AG04450 (cell line): Measurements from ENCODE around the gene D2HGDH. TPM values are rescaled to one million over a fixed set of nuclear protein-coding genes. Genes with fewer than 3 reads are reported as not detected.

ENCODE experiments used
- CTCF ChIA-PET: fragments of 300-600, 350-600 bp; formaldehyde crosslinking; extraction: SDS; loops from one replicate; lab custom pipeline; 2022; ENCODE audit warnings: antibody characterized with exemption, inconsistent platforms; lab: Charles Lee
- POLR2A ChIA-PET: fragments of 350-600 bp; formaldehyde crosslinking; extraction: SDS; loops from one replicate; lab custom pipeline; 2021; ENCODE audit warnings: antibody characterized with exemption, inconsistent platforms; lab: Yijun Ruan, JAX
- DNase-seq: peaks from one replicate; pipeline ENCODE4 v3.0.0-alpha.2; 2011; ENCODE audit warnings: low read depth, low spot score
- H3K27ac ChIP-seq: one replicate; pipeline ENCODE4 v1.5.1; 2012; ENCODE audit warnings: low read depth, low read length, control low read depth
- H3K27me3 ChIP-seq: one replicate; pipeline ENCODE4 v1.6.0; 2012; ENCODE audit warnings: low read length; ENCODE audit not compliant: control insufficient read depth, insufficient read depth
- H3K4me3 ChIP-seq: 2 replicates; pipeline ENCODE4 v1.5.1; 2011; ENCODE audit warnings: mild to moderate bottlenecking, low read depth, low read length, control low read depth
- H3K9me3 ChIP-seq: 2 replicates; pipeline ENCODE4 v1.5.1; 2012; ENCODE audit warnings: low read length; ENCODE audit not compliant: control insufficient read depth, insufficient read depth
- CTCF ChIP-seq: IDR thresholded peaks from 2 replicates; pipeline ENCODE4 v1.5.1; 2011; ENCODE audit warnings: low read depth, low read length, control low read depth, inconsistent platforms
- polyA plus RNA-seq: library from polyadenylated mRNA; depleted of rRNA; stranded (reverse); fragments of >200 nt; gene quantifications from 2 replicates; pipeline ENCODE4 v1.2.3, GENCODE V29; 2011

Gene D2HGDH
- polyA plus RNA-seq, 1 experiment, result 7.3 TPM

GRCh38 chr2:241794250-241794823 is 59.9 kb downstream of the D2HGDH start:
- DNase-seq, result no peak
- peaks cover 7% of the 10 kb centered on the region for H3K9me3 ChIP-seq
- H3K4me3 ChIP-seq, result no peak overlapping the region
- ChIA-PET CTCF (no interaction called here), POLR2A (interaction anchor here (0.7 kb wide), 1 partner anchor 9 kb away, joined by 3 read pairs; no protein-coding TSS in a partner anchor)
- peaks cover 11% of the 10 kb centered on the region for H3K27me3 ChIP-seq
- H3K27ac ChIP-seq, result no peak overlapping the region
- TF ChIP-seq CTCF, result no peak

- DNase-seq, result no peak
- Histone ChIP-seq H3K4me3 (no peak overlapping the region), H3K27me3 (peaks cover 11% of the 10 kb centered on the region), H3K27ac (peak overlapping the region; percentile 2), H3K9me3 (peaks cover 3% of the 10 kb centered on the region; the same call in 1 of the 2 replicates)
- CTCF ChIA-PET, result no interaction called here
- no peak for TF ChIP-seq CTCF
- POLR2A ChIA-PET, result interaction anchor here (0.7 kb wide), 1 partner anchor 10 kb away, joined by 3 read pairs; no protein-coding TSS in a partner anchor
Measured at GRCh38 chr2:241795021-241795999, 60.9 kb downstream of the D2HGDH start.

- DNase-seq, result no peak
- ChIA-PET CTCF (no interaction called here), POLR2A (no interaction called here)
- Histone ChIP-seq H3K4me3 (no peak overlapping the region), H3K9me3 (peaks cover 3% of the 10 kb centered on the region; the same call in 1 of the 2 replicates), H3K27me3 (peaks cover 11% of the 10 kb centered on the region), H3K27ac (no peak overlapping the region)
- TF ChIP-seq CTCF, result no peak
Measured at GRCh38 chr2:241796209-241796608, 61.8 kb downstream of the D2HGDH start.

- ChIA-PET CTCF (no interaction called here), POLR2A (no interaction called here)
- Histone ChIP-seq H3K4me3 (no peak overlapping the region), H3K27me3 (peaks cover 11% of the 10 kb centered on the region), H3K9me3 (peaks cover 3% of the 10 kb centered on the region; the same call in 1 of the 2 replicates), H3K27ac (no peak overlapping the region)
- no peak for DNase-seq
- no peak for TF ChIP-seq CTCF
Measured at GRCh38 chr2:241796610-241797138, 62.2 kb downstream of the D2HGDH start.
